Renal pelvis (tissue), 4 donors: ENCODE data around the gene TMEM86B. TPM values are rescaled to one million over a fixed set of nuclear protein-coding genes. Genes with fewer than 3 reads are reported as not detected.

Experiments
- DNase-seq: peaks from one replicate; pipeline ENCODE4 v3.0.0-alpha.2; 2013
- polyA plus RNA-seq, 3 donors: library from polyadenylated mRNA; unstranded; fragments of 120-200 nt; gene quantifications; one replicate each; pipeline ENCODE4 v1.2.1, GENCODE V29; 2013; ENCODE audit not compliant: insufficient read length in 3 of 3

TMEM86B gene
- polyA plus RNA-seq, 3 donors = 4.4 to 6.5 (median 4.6) TPM

GRCh38 chr19:55181740-55182139, 46.8 kb downstream of the TMEM86B start:
- no peak for DNase-seq

DNA sequence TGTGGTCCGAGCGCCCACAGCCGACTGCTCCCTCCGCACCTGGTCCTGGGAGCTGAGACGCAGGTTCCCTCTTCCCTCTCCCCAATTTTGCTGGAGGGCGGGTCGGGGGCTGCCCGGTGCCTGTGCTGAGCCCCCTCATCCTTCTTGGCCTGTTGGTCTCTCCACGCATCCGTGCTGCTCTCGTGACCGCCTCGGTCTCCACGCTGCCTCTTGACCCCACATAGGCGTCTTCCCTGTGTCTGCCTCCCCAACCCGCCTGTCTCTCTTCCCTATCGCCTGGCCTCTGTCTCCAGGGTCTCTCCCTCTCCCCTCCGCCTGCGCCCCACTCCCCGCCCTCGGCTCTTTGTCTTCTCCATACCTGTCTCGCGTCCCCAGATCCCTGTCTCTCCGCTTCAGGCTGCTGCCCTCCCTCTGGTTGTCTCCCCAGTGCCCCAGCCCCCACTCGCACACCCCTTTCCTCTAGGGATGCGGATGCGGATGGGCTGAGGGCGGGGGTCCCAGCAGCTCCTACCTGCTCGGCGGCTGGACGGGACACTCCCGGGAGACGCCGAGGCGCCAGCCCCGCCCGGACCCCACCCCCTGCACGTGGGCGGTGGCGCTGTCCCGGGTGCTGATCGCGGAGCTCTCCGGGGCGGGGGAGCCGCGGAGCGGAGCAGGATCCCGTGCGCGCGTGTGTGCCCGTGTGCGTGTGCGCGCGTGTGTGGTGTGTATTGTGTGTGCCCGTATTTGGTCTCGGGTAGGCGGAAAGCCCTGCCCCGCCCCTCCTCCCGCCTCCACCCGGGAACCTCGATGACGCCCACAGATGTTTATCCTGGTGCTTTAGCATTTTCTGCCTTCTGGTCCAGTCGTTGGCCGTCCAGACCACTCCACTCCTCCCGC, 48.7 kb downstream of the TMEM86B start, which contains the start of gene SYT5:
Gene SYT5 (minus strand): TSS at position 684 of the 879 bp plus-strand sequence. CDS start 1,248 bp downstream, outside the sequence.
- DNase-seq = no peak

DNA sequence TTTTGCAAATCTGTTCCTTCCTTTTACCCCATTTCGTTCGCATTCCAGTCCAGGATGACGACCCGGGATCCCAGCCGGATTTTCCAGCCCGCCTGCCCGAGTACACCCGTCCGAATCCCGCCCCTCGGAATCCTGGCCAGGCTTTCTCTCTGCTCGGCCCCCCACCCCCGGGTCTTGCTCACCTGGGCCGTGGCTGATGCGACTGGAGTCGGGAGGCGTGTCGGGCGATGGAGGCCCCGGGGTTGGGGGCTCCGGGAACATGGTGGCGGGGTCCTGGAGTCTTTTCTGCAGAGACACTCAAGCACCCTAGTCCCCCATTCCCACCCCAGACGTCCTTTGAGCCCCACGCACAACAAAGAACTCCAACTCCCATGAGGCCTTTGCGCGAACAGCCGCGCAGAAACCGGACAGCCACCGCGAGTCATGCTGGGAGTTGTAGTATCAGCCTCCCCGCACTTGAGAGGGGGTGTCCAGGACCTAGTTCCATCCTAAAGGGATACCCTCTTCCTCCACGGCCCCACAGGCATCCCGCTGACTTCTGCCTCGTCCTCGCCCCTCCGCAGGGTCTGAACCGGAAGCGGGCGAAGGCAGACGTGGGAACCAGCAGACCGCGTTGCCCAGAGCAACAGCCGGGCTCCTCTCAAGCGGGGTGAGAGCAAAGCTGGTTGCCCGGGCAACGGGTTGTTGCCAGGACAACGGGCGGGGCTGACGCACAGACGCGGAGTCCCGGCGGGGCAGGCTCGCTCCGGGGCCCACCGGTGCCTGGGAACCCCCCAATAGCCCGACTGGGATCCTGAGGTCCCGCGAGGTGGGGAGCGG, 49.6 kb downstream of the TMEM86B start:
- DNase-seq = peak; percentile 79

Other genes with a start within 250 kb of the TMEM86B start
- under 1 TPM; 0.53 to 0.92 (median 0.77) TPM for gene GP6, start 190.5 kb downstream of the TMEM86B start, polyA plus RNA-seq
- 10 to 100 TPM; 16.0 to 24.0 (median 21.0) TPM for gene RDH13, start 165.6 kb downstream of the TMEM86B start, polyA plus RNA-seq
- 10 to 100 TPM; 56.1 to 91.8 (median 73.3) TPM for gene EPS8L1, start 152.9 kb downstream of the TMEM86B start, polyA plus RNA-seq
- 100 to 1,000 TPM in 2 of 3 donors, 10 to 100 TPM in 1; 99.9 to 114 (median 104) TPM for gene PPP1R12C, start 111.1 kb downstream of the TMEM86B start, polyA plus RNA-seq
- gene TNNT1, start 79.6 kb downstream of the TMEM86B start, polyA plus RNA-seq = 1 to 10 TPM; 4.6 to 6.7 (median 5.3) TPM
- 1 to 10 TPM; 4.2 to 7.5 (median 6.3) TPM for gene TNNI3, start 71.0 kb downstream of the TMEM86B start, polyA plus RNA-seq
- gene DNAAF3, start 62.1 kb downstream of the TMEM86B start, polyA plus RNA-seq = 10 to 100 TPM in 1 of 3 donors, 1 to 10 TPM in 2; 6.7 to 11.7 (median 9.2) TPM
- gene SYT5, start 48.5 kb downstream of the TMEM86B start, polyA plus RNA-seq = under 1 TPM; 0.30 to 0.47 (median 0.41) TPM
- under 1 TPM; 0.16 to 0.24 (median 0.17) TPM for gene PTPRH, start 19.3 kb downstream of the TMEM86B start, polyA plus RNA-seq
- 10 to 100 TPM; 48.3 to 52.8 (median 52.6) TPM for gene PPP6R1, start 30.3 kb upstream of the TMEM86B start, polyA plus RNA-seq
- gene HSPBP1, start 51.3 kb upstream of the TMEM86B start, polyA plus RNA-seq = 10 to 100 TPM; 36.4 to 49.5 (median 42.5) TPM
- 10 to 100 TPM; 11.5 to 18.7 (median 16.5) TPM for gene BRSK1, start 55.2 kb upstream of the TMEM86B start, polyA plus RNA-seq
- gene TMEM150B, start 96.6 kb upstream of the TMEM86B start, polyA plus RNA-seq = 1 to 10 TPM; 1.4 to 1.6 (median 1.6) TPM
- 10 to 100 TPM; 21.5 to 37.2 (median 33.0) TPM for gene KMT5C, start 111.1 kb upstream of the TMEM86B start, polyA plus RNA-seq
- 1 to 10 TPM in 2 of 3 donors, under 1 TPM in 1; 0.97 to 2.0 (median 1.3) TPM for gene COX6B2, start 126.0 kb upstream of the TMEM86B start, polyA plus RNA-seq
- under 1 TPM; 0.13 to 0.31 (median 0.14) TPM for gene GARIN5B, start 134.5 kb upstream of the TMEM86B start, polyA plus RNA-seq
- 1 to 10 TPM; 1.2 to 2.0 (median 1.5) TPM for gene IL11, start 141.7 kb upstream of the TMEM86B start, polyA plus RNA-seq
- gene TMEM190, start 148.1 kb upstream of the TMEM86B start, polyA plus RNA-seq = under 1 TPM; 0.41 to 0.81 (median 0.55) TPM
- gene TMEM238, start 155.5 kb upstream of the TMEM86B start, polyA plus RNA-seq = 1 to 10 TPM in 1 of 3 donors, under 1 TPM in 2; 0.61 to 1.2 (median 0.91) TPM
- gene RPL28, start 157.2 kb upstream of the TMEM86B start, polyA plus RNA-seq = 1,000 to 10,000 TPM; 1,015 to 1,277 (median 1,113) TPM
- 10 to 100 TPM; 45.2 to 74.8 (median 57.4) TPM for gene UBE2S, start 179.0 kb upstream of the TMEM86B start, polyA plus RNA-seq
- gene SHISA7, start 214.5 kb upstream of the TMEM86B start, polyA plus RNA-seq = under 1 TPM; 0.10 to 0.31 (median 0.26) TPM
- gene ISOC2, start 232.9 kb upstream of the TMEM86B start, polyA plus RNA-seq = 10 to 100 TPM; 42.6 to 52.1 (median 50.0) TPM
- not detected for gene C19orf85, start 236.0 kb upstream of the TMEM86B start, polyA plus RNA-seq
- 1 to 10 TPM; 5.1 to 6.8 (median 5.2) TPM for gene ZNF628, start 247.9 kb upstream of the TMEM86B start, polyA plus RNA-seq